GM12801 (cell line): ENCODE results near the gene RNF41.

Source experiments
- CTCF ChIP-seq: IDR thresholded peaks from one replicate; pipeline ENCODE4 v1.5.1; 2011; ENCODE audit warnings: control low read depth; ENCODE audit not compliant: insufficient read length; ENCODE audit errors: extremely low read depth

The RNF41 gene

GRCh38 chr12:56237552-56237951 lies 15.8 kb upstream of the RNF41 start:
- no peak for TF ChIP-seq CTCF

GRCh38 chr12:56236985-56237384 lies 15.3 kb upstream of the RNF41 start:
- TF ChIP-seq CTCF, result no peak

- no peak for TF ChIP-seq CTCF
These were observed 14.4 kb upstream of the RNF41 start for GRCh38 chr12:56236091-56236490.

GRCh38 chr12:56234746-56235436 lies 13.2 kb upstream of the RNF41 start:
- TF ChIP-seq CTCF, result no peak

- no peak for TF ChIP-seq CTCF
These were observed 9.5 kb upstream of the RNF41 start for GRCh38 chr12:56231184-56231582.

- TF ChIP-seq CTCF, result no peak
These were observed 8.9 kb upstream of the RNF41 start for GRCh38 chr12:56230432-56231183.

GRCh38 chr12:56229916-56230431 lies 8.3 kb upstream of the RNF41 start, which contains the start of gene SLC39A5:
SLC39A5 (plus strand) TSS chr12:56230051; CDS start chr12:56231275, 1,224 bp downstream.
- no peak for TF ChIP-seq CTCF
